Peyer's patch (tissue), 4 donors: ENCODE data around the gene P2RY6.

Experiments used
- POLR2A ChIP-seq, 2 donors: fragments of 450-650 bp; IDR thresholded peaks; one replicate each; pipeline ENCODE4 v1.5.1; 2017; ENCODE audit warnings: antibody characterized with exemption in 2 of 2, mild to moderate bottlenecking in 2 of 2, moderate library complexity in 2 of 2
- TF ChIP-seq, protein P1 (sequence below), 6 experiments: fragments of 450-650 bp in 4 of 6; fragments of 200-600 bp in 2 of 6; sonication (generic) in 1 of 6; IDR thresholded peaks; one replicate each; pipeline ENCODE4 v1.5.1; 2017 to 2019; ENCODE audit warnings: antibody characterized with exemption in 6 of 6, mild to moderate bottlenecking in 3 of 6, moderate library complexity in 1 of 6

DNA sequence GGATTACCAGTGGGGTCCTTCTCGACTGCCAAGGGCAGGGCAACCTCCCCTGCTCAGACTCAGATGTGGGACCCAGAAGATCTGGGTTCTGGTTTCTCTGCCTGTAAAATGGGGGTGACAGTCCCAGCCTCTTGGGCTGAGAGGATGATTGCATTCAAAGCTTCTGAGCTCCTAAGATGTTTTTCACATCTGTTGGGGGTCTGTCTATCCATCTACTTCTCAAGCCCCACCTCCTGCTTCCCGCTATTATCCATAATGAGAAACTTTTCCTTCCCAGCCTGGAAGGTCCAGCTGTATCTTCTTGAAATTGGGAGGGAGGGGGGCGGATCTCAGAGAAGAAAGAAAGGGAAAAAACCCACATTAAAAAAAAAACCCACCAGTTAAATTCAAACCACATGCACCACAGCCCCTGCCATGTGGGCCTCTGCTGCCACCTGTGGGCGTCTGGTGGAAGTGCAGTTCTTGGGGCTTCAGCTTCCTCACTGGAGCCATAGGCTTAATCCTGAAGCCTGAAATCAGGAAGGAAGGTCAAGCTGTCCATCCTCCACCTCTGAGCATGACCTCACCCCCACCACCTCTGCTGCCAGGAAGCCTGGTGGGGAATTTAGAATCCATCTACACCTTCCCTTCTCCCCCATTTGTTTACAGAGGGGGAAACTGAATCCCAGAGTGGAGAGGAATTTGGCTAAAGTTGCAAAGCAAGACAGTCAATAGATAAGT lies 63.2 kb downstream of the P2RY6 start:
- TF ChIP-seq, protein P1, sequence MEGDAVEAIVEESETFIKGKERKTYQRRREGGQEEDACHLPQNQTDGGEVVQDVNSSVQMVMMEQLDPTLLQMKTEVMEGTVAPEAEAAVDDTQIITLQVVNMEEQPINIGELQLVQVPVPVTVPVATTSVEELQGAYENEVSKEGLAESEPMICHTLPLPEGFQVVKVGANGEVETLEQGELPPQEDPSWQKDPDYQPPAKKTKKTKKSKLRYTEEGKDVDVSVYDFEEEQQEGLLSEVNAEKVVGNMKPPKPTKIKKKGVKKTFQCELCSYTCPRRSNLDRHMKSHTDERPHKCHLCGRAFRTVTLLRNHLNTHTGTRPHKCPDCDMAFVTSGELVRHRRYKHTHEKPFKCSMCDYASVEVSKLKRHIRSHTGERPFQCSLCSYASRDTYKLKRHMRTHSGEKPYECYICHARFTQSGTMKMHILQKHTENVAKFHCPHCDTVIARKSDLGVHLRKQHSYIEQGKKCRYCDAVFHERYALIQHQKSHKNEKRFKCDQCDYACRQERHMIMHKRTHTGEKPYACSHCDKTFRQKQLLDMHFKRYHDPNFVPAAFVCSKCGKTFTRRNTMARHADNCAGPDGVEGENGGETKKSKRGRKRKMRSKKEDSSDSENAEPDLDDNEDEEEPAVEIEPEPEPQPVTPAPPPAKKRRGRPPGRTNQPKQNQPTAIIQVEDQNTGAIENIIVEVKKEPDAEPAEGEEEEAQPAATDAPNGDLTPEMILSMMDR (IDR thresholded peaks at IDR 0.05), result peak; percentile 81 to 99 (median 89)
- no peak for TF ChIP-seq POLR2A (IDR thresholded peaks at IDR 0.05)
